ENCODE results near the gene JAZF1. TPM values are rescaled to one million over a fixed set of nuclear protein-coding genes. Genes with fewer than 3 reads are reported as not detected.

JAZF1 gene
- total and polyA plus RNA-seq, 7 donors, result 2.3 to 10.6 (median 5.3) TPM

DNA sequence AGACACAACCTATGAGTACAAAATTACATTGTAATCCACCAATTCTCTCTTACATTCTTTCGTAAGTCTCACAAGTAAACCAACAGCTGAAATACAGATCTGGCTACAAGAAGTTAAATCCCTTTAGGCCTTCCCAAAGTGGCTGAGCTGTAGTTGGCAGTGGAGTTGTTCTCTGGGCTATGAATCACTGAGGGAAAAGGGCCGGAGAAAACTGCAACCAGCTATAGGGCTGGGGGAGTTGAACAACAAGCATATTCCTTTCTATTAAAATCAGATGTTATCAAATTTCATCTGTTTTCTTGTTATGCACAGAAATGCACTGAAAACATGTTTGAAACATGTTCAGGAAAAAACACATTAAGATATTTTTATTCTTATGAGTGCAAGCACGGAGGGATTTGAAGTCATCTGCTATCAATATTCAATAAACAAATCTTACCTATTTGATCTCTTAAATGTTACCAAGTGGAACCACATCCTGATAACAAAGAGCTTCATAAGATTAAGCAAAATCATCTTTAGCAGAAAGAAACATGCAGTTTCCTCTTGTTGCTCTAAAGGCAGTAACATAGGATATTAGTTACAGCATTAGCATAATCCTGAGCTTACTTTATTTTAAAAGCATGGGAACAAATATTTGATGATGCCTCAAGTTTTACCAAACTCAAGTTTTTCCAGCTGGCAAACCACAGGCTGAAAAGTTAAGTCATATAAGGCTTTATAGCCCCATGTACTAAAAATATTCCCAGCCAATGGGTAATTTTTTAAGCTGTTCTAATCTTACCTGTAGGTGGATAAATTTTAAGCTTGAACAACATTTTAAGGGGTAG, 227.9 kb downstream of the JAZF1 start:
- Histone ChIP-seq H3K36me3 (ENCODE audit: insufficient read depth in 1 of 2, low read depth in 1 of 2) (no peaks in the 10 kb centered on the region), H3K27me3 (ENCODE audit: insufficient read depth in 3 of 3, low read length in 2 of 3) (peaks cover 0 to 1% (median 0%) of the 10 kb centered on the region in 3 donors), H3K9me3 (no peaks in the 10 kb centered on the region), H3K4me3 (no peak overlapping the region), H3K4me1 (no peaks in the 10 kb centered on the region), H3K27ac (no peak overlapping the region)
- DNase-seq, result no peak
- ATAC-seq, result peak in 2 of 4 donors; percentile 40 to 53
- TF ChIP-seq, protein P1, sequence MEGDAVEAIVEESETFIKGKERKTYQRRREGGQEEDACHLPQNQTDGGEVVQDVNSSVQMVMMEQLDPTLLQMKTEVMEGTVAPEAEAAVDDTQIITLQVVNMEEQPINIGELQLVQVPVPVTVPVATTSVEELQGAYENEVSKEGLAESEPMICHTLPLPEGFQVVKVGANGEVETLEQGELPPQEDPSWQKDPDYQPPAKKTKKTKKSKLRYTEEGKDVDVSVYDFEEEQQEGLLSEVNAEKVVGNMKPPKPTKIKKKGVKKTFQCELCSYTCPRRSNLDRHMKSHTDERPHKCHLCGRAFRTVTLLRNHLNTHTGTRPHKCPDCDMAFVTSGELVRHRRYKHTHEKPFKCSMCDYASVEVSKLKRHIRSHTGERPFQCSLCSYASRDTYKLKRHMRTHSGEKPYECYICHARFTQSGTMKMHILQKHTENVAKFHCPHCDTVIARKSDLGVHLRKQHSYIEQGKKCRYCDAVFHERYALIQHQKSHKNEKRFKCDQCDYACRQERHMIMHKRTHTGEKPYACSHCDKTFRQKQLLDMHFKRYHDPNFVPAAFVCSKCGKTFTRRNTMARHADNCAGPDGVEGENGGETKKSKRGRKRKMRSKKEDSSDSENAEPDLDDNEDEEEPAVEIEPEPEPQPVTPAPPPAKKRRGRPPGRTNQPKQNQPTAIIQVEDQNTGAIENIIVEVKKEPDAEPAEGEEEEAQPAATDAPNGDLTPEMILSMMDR (IDR thresholded peaks at IDR 0.05), result no peak
- intact Hi-C loops (cut with DNase I), result loop anchor here in 1 of 2 donors (5.0 kb wide), 1 partner anchor 60 kb away; no protein-coding TSS in a partner anchor
- 72 to 75% (median 73%) methylated on average over 3 of the region's 3 CpGs for WGBS, 3 donors

DNA sequence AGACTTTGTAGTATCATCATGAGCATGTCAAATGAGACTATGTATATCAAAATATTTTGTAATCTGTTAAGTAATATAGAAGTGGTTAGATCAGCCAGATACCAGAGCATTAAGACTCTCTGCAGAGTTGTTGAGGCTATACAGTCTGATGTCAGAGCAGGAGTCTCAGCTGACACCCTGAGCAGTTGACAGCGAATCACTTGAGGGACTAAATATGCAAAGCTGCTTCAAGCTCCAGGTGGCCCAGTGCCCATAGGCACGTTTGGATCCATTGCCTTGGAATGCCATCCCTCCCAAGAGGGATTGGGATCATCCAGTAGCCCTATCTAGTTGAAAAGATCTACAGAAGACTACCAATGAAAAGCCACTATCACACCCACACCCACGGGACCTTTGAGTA, 230.5 kb downstream of the JAZF1 start:
- Histone ChIP-seq H3K27ac (no peak overlapping the region), H3K4me1 (peaks cover 20% of the 10 kb centered on the region), H3K27me3 (ENCODE audit: insufficient read depth in 3 of 3, low read length in 2 of 3) (peaks cover 0 to 1% (median 0%) of the 10 kb centered on the region in 3 donors), H3K4me3 (no peak overlapping the region), H3K36me3 (ENCODE audit: insufficient read depth in 1 of 2, low read depth in 1 of 2) (no peaks in the 10 kb centered on the region), H3K9me3 (no peaks in the 10 kb centered on the region)
- TF ChIP-seq, protein P1 (IDR thresholded peaks at IDR 0.05), result no peak
- whole genome bisulfite sequencing, 3 donors, result 54 to 60% (median 59%) methylated on average over 3 of the region's 3 CpGs
- ATAC-seq (no peak), DNase-seq (no peak)
- intact Hi-C loops (cut with DNase I), result loop anchor here in 1 of 2 donors (5.0 kb wide), 1 partner anchor 62 kb away; no protein-coding TSS in a partner anchor

DNA sequence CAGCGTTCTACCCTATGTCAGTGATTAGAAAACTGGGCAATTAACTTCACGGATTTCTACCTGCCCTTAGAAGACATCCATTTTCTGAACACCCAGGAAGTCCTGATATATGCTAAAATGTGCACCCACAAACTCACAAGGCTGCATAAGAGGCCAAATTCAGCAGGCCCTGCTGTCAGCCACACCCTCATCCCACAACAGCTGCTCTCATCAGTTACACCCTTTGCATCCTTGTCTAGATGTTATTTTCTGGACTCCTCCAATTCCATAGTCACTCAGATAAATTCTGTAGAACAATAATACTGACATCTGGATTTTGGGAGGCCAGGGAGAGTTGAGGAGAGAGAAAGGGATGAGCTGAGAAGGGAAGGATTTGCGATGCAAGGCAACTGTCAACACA, 231.7 kb downstream of the JAZF1 start:
- TF ChIP-seq, protein P1 (IDR thresholded peaks at IDR 0.05), result no peak
- Histone ChIP-seq H3K4me3 (no peak overlapping the region), H3K4me1 (peaks cover 27% of the 10 kb centered on the region), H3K9me3 (no peaks in the 10 kb centered on the region), H3K36me3 (ENCODE audit: insufficient read depth in 1 of 2, low read depth in 1 of 2) (no peaks in the 10 kb centered on the region), H3K27ac (no peak overlapping the region), H3K27me3 (ENCODE audit: insufficient read depth in 3 of 3, low read length in 2 of 3) (peaks cover 0 to 1% (median 0%) of the 10 kb centered on the region in 3 donors)
- 93% methylated on average over 3 of the region's 3 CpGs for WGBS, 3 donors
- no peak for DNase-seq
- ATAC-seq, result no peak
- intact Hi-C loops (cut with DNase I), result no loop called here

DNA sequence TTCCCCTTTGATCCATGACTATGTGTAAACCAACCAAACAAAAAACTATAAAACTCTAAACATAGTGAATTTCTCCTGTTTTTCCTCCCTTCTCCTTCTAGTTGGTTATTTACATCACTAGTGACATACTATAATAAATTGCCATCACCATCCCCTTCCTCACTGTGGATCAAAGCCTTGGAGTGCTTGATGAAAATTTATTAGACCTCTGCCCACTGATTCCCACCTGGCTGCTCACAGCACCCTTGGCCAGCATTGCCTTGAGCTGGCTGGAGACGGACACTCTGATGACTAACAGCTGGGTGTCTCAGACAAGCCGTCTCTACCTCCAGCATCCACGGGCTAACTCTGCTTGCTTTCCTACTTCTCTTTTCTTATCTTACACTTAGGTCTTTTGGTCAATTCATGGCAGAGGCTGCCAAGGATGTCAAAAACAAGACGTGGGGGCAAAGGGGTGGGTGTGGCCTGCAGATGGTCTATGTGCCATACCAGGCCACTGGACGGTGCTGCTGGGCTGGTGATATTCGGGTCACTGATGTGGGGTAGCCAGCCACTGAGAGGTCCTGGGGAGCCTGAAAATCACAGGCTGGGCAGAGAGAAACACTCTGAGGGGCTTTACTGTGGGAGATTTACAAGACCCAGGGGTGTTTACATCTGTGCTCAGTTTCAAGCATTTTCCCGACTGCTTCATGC, 232.9 kb downstream of the JAZF1 start:
- TF ChIP-seq, protein P1 (IDR thresholded peaks at IDR 0.05), result no peak
- Histone ChIP-seq H3K4me1 (peaks cover 29% of the 10 kb centered on the region), H3K27ac (no peak overlapping the region), H3K27me3 (ENCODE audit: insufficient read depth in 3 of 3, low read length in 2 of 3) (peaks cover 0 to 1% (median 0%) of the 10 kb centered on the region in 3 donors), H3K36me3 (ENCODE audit: insufficient read depth in 1 of 2, low read depth in 1 of 2) (no peaks in the 10 kb centered on the region), H3K4me3 (no peak overlapping the region), H3K9me3 (no peaks in the 10 kb centered on the region)
- DNase-seq, result no peak
- intact Hi-C loops (cut with DNase I), result no loop called here
- ATAC-seq, result no peak
- 59 to 71% (median 61%) methylated on average over 7 of the region's 7 CpGs for WGBS, 3 donors

Measured in psoas muscle (tissue), 8 donors.